GM19452 (cell line): ENCODE data around the gene POU6F1.
"Not testable (repeated sequence)": the region's sequence is repeated elsewhere in the genome, so short reads cannot be mapped to it uniquely, and the experiment has no call there.

ENCODE experiments used
- ATAC-seq: cut with Tn5 transposase; IDR thresholded peaks from one replicate; pipeline ENCODE4 v1.9.1; 2021; ENCODE audit not compliant: unreplicated experiment

The POU6F1 gene

DNA sequence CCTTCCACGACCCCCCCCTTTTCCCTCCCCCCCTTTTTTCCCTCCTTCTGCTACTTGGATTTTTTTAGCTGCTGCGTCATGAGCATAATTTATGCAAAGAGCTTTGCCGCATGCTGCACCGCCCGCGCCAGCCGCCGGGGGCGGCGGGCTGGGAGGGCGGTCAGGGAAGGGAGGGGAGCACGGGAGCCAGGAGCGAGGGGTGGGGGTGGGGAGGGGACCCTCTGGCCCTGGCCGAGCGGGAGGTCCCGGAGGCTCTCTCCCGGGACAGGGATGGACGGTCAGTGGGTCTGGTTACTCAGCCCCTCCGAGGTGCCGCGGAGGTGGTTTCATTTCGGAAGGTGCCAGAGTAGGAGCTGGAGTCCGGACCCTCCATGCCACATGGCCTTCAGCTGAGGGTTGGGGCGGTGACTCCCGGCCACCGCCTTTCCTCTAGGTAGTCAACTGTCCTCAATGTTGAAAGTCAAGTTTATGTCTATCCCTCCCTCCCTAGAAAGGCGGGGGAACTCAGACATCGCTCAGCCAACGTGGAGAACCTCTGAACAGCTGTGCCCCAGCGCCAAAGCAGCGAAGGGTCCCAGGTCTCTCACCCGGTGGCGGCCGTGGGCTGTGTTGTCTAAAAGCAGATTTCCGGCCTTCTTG is at the start of gene POU6F1:
POU6F1 (minus strand) TSS at position 95 of the 639 bp plus-strand sequence. CDS start 11,226 bp downstream, outside the sequence.
- peak; percentile 73 for ATAC-seq

DNA sequence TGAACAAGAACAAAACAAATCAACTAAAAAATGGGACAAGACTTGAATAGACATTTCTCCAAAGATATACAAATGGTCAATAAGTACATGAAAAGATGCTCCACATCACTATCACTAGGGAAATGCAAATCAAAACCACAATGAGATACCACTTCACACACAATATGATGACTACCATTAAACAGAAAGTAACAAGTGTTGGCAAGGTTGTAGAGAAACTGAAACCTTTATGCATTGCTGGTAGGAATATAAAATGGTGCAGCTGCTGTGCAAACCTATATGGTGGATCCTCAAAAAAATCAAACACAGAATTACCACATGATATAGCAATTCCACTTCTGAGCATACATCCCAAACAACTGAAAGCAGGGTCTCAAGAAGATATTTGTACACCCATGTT is 47.2 kb upstream of the POU6F1 start:
- ATAC-seq: peak; percentile 49

GRCh38 chr12:51264297-51264696 is 46.4 kb upstream of the POU6F1 start:
- ATAC-seq: no peak

GRCh38 chr12:51263341-51263740 is 45.5 kb upstream of the POU6F1 start:
- no peak for ATAC-seq

DNA sequence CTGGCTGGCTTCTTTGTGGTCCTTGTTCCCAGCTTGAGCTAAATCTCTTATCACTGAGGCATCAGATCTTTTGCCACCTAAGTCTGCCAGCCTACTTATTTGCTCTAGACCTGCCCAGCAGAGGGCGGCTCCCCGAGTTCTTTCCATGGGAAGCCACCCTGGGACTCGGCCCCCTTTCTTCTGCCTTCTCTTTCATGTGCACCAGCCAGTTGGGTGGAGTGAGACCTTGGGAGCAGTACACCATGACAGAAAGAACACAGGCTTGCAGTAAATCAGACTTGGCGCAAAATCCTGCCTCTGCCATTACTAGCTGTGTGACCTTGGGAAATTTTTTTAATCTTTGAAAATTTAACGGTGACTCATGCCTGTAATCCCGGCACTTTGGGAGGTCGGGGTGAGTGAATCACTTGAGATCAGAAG is 44.9 kb upstream of the POU6F1 start:
- no peak for ATAC-seq

- not testable (repeated sequence) for ATAC-seq
These were observed 41.7 kb upstream of the POU6F1 start for GRCh38 chr12:51259600-51259999.

DNA sequence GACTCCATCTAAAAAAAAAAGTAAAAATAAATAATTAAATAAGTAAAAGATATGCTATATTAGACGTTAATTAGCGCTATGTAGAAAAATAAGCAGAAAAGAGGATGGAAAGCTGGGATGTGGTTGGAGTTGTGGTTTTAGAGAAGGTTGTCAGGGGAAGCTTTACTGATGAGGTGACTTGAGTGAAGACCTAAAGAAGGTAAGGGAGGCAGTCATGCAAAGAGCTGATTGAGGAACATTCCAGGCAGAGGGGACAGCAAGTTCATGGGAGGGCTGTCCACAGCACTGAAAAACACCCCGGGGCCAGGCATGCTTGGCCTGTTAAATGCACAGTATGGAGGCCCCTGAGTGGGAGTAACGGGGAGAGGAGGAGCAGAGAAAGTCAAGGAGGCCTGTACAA is 36.7 kb upstream of the POU6F1 start:
- no peak for ATAC-seq

DNA sequence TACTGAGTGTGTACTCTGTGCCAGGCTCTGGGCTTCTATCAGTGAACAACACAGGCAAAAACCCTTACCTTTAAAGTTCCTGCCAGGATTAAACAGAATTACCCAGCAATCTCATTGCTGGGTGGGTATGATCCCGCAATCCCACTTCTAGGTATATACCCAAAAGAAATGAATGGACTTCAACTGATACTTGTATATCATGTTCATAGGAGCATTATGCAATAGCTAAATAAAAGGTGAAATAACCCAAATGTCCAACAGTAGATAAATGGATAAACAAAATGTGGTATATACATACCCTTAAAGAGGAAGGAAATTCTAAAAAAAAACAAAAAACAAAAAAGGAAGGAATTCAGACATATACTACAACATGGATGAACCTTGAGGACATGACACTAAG is 35.4 kb upstream of the POU6F1 start:
- no peak for ATAC-seq

DNA sequence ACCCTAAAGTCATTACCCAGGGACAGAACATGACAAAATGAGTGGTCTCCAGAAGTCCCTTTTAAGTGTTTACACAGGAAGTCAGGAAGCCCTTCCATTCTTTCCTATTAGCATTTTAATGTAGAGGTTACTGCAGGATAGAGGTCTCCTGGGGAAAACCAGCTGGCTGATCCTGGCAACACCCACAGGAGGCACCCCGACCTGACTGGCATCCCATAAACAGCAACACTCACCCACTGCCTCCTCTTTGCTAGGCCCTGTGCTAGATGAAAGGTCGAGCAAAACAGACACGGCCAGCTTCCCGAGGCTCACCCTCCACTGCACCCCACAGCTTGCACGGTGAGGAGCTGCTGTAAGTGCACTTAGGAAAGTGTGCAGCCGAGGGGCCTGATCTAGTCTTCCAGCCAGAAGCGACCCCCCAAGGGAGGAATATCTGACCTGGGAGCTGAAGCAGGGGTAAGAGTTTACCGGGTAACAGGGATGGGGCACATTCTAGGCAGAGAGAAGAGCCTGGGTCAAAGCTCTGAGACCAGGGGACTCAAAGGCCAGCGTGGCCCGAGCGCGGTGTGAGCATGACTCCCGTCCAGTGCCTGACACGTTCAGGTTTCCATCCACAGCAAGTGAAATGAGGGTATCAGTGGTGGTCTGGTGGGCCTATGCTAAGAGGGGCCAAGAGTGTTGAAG is 29.8 kb upstream of the POU6F1 start:
- no peak for ATAC-seq

DNA sequence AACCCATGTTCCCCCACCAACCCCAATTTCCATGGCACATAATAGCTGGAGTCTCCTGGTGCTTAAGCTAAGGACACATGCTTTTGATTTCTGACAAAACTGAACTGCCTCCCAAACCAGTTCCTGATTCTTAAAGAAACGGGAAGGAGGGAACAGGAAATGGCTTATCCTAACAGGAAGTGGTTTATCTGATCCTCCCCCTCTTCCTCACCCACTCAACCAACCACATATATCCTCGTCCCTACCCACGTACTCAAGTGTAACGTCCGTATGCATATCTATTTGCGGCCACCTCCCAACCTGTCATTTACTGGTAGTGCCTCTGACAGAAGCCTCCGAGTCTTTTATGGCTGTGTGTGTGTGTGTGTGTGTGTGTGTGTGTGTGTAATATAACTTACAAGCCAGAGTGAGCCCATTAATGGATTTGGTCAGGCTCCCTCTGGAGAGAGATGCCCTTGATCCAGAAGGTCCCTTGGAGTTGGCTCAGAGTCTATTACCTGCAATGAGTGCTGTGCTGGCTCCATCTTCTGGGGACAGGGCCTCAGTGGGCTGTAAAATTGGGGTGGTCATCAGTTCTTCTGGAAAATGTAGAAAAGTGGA is 28.5 kb upstream of the POU6F1 start:
- ATAC-seq: no peak

DNA sequence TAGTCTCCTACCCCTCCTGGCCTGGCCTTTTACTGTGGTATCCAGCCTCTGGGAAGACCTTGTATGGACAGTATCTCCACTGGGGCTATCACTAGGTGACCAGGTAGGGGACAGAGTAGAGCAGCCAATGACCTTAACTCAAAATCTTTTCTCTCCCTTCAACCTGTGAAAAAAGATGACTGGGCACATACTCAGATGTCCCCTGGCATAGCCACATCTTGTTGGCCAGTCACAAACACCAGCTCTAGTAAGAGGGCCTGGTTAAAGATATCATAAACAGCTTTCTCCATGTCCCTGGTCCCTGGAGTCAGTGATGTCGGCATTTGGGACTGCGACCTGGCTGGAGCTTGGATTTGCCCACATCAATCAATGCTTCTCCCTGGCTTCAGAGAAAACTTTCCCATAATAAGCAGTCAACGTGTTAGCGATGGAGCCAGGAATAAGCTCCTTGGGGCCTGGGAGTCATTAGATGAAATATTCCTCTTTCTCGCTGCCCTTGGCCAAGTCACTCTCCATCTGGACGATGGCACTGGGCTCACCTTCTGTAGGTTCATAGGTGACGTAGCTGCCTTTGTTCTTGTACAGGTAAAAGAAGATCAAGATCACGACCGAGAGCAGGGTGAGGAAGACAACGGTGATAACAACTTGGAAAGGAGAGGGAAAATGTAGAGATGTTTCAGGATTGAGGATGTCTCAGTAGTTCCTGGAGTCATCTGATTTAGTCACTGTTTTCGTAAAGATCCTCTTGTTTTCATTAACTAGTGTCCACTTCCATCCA is 27.8 kb upstream of the POU6F1 start:
- ATAC-seq: no peak

- ATAC-seq: no peak
These were observed 26.4 kb upstream of the POU6F1 start for GRCh38 chr12:51244269-51244668.

DNA sequence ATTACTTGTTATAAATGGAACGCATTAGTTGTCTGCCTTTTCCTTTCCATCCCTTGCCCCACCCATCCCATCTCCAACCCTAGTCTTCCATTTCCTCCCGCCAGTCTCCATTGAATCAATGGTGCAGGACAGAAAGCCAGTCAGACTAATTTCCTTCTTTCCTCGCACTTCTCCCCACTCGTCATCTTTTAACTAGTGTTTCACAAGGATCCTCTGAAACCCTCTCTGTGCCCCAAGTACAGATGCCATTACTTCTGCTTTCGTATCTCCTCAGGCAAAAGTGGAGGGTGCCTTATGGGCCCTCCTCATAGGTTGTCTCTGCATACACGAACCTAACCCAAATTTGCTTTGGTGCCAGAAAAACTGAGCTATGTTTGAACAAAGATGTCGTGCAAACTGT is 25.0 kb upstream of the POU6F1 start:
- no peak for ATAC-seq

DNA sequence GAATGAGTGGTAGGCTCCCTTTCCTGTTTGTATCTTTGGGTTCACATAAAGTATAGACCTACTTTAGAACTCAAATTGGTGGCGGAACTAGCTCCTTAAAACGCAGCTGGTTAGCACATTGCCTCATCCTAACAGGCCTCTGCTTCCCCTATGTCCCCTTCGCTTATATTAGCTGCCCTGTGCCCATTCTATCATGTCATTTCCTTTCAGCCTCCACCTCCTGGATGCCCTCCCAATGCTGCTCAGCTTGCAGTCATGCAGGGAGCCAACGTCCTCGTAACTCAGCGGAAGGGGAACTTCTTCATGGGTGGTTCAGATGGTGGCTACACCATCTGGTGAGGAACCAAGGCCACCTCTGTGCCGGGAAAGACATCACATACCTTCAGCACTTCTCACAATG is 24.3 kb upstream of the POU6F1 start:
- ATAC-seq: no peak

DNA sequence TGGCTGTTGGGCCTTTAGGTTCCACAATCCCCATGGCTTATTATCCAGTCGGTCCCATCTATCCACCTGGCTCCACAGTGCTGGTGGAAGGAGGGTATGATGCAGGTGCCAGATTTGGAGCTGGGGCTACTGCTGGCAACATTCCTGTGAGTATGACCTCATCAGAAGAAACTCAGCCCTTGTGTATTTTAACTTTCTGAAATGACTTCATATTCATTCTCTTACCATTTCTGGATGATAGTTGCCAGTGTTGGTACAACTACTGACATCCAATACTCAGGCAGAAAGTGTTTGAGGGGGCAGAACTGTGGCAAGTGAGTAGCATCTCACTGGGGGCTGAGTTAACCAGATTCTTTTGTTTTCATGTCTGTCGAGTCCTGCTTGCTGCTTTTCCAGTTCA is 23.1 kb upstream of the POU6F1 start:
- no peak for ATAC-seq

DNA sequence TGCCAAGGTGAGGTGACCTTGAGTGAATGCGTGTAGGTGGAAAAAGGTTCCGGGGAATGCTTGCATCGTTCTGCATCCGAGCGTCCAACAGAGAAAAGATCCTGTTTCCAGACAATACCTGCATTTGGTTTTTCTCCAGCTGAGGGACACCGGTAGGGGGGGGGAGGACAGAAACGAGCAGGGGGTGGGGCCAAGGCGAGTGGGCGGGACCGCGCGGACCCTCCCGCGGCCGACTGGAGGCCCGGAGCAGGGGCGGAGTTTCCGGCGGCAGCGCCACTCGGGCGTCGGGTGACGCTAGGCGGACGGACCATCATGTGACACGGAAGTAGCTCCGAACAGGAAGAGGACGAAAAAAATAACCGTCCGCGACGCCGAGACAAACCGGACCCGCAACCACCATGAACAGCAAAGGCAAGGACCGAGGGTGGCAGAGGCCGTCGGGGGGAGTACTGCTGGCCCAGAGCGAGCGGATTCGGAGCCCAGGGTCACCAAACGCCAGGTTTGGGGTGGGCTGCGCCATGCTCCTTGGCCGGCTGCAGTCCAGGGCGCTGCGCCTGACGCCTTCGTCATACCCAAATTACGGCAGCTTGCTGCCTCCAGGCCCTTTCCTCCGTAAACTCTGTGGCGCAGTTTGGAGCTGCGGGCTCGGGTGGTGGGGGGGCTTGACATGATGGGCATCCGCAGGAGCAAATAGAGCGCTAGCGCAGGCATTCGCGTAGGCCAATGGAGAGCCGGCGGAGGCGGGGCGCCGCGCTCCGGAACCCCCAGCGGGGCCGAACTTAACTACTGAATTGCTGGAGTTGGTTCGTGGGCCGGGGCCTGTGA is 20.9 kb upstream of the POU6F1 start, which contains the start of gene DAZAP2:
DAZAP2 (plus strand) TSS at position 317 of the 825 bp plus-strand sequence; CDS start at position 399, 82 bp downstream.
- ATAC-seq: peak; percentile 85

- peak; percentile 13 for ATAC-seq
These were observed 20.2 kb upstream of the POU6F1 start for GRCh38 chr12:51238037-51238509.

- ATAC-seq: no peak
These were observed 16.7 kb upstream of the POU6F1 start for GRCh38 chr12:51234530-51234929.

GRCh38 chr12:51232642-51233041 is 14.8 kb upstream of the POU6F1 start:
- ATAC-seq: no peak

DNA sequence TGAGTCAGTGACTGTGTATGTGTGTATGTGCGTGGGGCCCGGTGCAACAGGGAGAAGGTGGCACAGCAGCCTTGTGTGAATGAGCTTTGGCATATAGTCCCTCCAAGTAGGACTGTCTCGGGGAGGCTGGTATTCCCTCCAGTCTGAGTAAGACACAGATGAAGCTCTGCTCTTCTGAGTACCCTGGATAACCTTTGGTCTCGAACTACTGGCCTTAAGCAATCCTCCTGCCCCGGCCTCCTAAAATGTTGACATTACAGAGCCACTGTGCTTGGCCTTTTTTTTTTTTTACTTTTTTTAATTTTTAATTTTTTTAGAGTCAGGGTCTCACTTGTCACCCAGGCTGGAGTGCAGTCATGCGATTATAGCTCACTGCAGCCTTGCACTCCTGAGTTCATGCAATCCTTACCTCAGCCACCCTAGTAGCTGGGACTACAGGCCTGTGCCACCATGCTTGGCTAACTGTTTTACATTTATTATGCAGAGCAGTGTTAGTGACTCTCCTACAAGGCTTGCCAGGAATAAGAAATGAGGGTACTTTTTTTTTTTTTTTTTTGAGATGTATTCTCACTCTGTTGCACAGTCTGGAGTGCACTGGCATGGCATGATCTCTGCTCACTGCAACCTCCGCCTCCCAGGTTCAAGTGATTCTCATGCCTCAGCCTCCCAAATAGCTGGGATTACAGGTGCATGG is 11.4 kb upstream of the POU6F1 start:
- no peak for ATAC-seq
